ENCODE data around the gene ADCYAP1R1. TPM values are rescaled to one million over a fixed set of nuclear protein-coding genes. Genes with fewer than 3 reads are reported as not detected.
A peak's percentile ranks its signal among the peaks of the same experiment; 100 is the strongest.

ADCYAP1R1 gene
- 1.8 TPM for total RNA-seq
- long read RNA-seq, partial matches to known transcripts, result 0 of 3 reads
- long read RNA-seq, other reads (novel, unspliced or antisense), result 2 of 3 reads

GRCh38 chr7:31051598-31052486, at the start of gene ADCYAP1R1:
Gene ADCYAP1R1, plus strand, starts transcription at chr7:31052308. Its CDS starts 10,957 bp downstream, at chr7:31063265.
- no peaks in the 10 kb centered on the region for H3K9me3 ChIP-seq
- intact Hi-C loops (cut with DNase I), result no loop called here
- H3K4me3 ChIP-seq, result peak within 1 kb of the TSS; percentile 21
- DNase-seq (no peak), ATAC-seq (no peak)
- H3K4me1 ChIP-seq, result peaks cover 3% of the 10 kb centered on the region
- peaks cover 29% of the 10 kb centered on the region for H3K27me3 ChIP-seq
- no peak within 1 kb of the TSS for H3K27ac ChIP-seq
- no peak for TF ChIP-seq CTCF (IDR thresholded peaks at IDR 0.05)
- H3K36me3 ChIP-seq, result no peaks in the 10 kb centered on the region

GRCh38 chr7:31003097-31003496, 49.0 kb upstream of the ADCYAP1R1 start:
- Histone ChIP-seq H3K27ac (no peak overlapping the region), H3K4me3 (no peak overlapping the region), H3K27me3 (no peaks in the 10 kb centered on the region), H3K4me1 (no peaks in the 10 kb centered on the region), H3K9me3 (no peaks in the 10 kb centered on the region), H3K36me3 (no peaks in the 10 kb centered on the region)
- no peak for DNase-seq
- intact Hi-C loops (cut with DNase I), result no loop called here
- no peak for ATAC-seq
- TF ChIP-seq CTCF (IDR thresholded peaks at IDR 0.05), result no peak

- no peak for ATAC-seq
These were observed 48.4 kb upstream of the ADCYAP1R1 start for GRCh38 chr7:31003721-31004120.

GRCh38 chr7:31004393-31004792, 47.7 kb upstream of the ADCYAP1R1 start:
- intact Hi-C loops (cut with DNase I), result no loop called here
- ATAC-seq (no peak), DNase-seq (no peak)
- no peak for TF ChIP-seq CTCF (IDR thresholded peaks at IDR 0.05)
- Histone ChIP-seq H3K27ac (no peak overlapping the region), H3K36me3 (no peaks in the 10 kb centered on the region), H3K9me3 (no peaks in the 10 kb centered on the region), H3K27me3 (no peaks in the 10 kb centered on the region), H3K4me1 (no peaks in the 10 kb centered on the region), H3K4me3 (no peak overlapping the region)

More at GRCh38 chr7:31003721-31004120, 48.4 kb upstream of the ADCYAP1R1 start:
- intact Hi-C loops (cut with DNase I), result no loop called here
- Histone ChIP-seq H3K4me3 (no peak overlapping the region), H3K4me1 (no peaks in the 10 kb centered on the region), H3K27me3 (no peaks in the 10 kb centered on the region), H3K27ac (no peak overlapping the region), H3K36me3 (no peaks in the 10 kb centered on the region), H3K9me3 (no peaks in the 10 kb centered on the region)
- no peak for TF ChIP-seq CTCF (IDR thresholded peaks at IDR 0.05)
- DNase-seq, result no peak

- H3K27me3 ChIP-seq, result no peaks in the 10 kb centered on the region
- intact Hi-C loops (cut with DNase I), result no loop called here
- no peaks in the 10 kb centered on the region for H3K9me3 ChIP-seq
- H3K36me3 ChIP-seq, result no peaks in the 10 kb centered on the region
- no peak for ATAC-seq
- no peak for TF ChIP-seq CTCF (IDR thresholded peaks at IDR 0.05)
- H3K27ac ChIP-seq, result no peak overlapping the region
- H3K4me1 ChIP-seq, result no peaks in the 10 kb centered on the region
- no peak for DNase-seq
- no peak overlapping the region for H3K4me3 ChIP-seq
These were observed 45.3 kb upstream of the ADCYAP1R1 start for GRCh38 chr7:31006857-31007256.

All from upper lobe of right lung (tissue), 1 donor.